Activated CD4-positive, CD25-positive, alpha-beta regulatory T cell treated with anti-CD3 and anti-CD28 coated beads, Interleukin-2, amount 50 U/mL, for 72 hours (primary cell): ENCODE results near the gene INPP5K.
A peak's percentile ranks its signal among the peaks of the same experiment; 100 is the strongest.

Source experiments
- DNase-seq: peaks from one replicate; pipeline ENCODE4 v3.0.0; 2021

Gene INPP5K

GRCh38 chr17:1505586-1505985 lies 10.8 kb downstream of the INPP5K start:
- no peak for DNase-seq

- no peak for DNase-seq
These were observed 11.5 kb downstream of the INPP5K start for GRCh38 chr17:1504866-1505265.

- DNase-seq = no peak
These were observed 12.7 kb downstream of the INPP5K start for GRCh38 chr17:1503699-1504098.

GRCh38 chr17:1498869-1499268 lies 17.5 kb downstream of the INPP5K start:
- DNase-seq = no peak

- DNase-seq = no peak
These were observed 18.2 kb downstream of the INPP5K start for GRCh38 chr17:1498233-1498632.

GRCh38 chr17:1497831-1498230 lies 18.6 kb downstream of the INPP5K start:
- no peak for DNase-seq

- no peak for DNase-seq
These were observed 19.5 kb downstream of the INPP5K start for GRCh38 chr17:1496869-1497268.

GRCh38 chr17:1495265-1495989 lies 21.0 kb downstream of the INPP5K start:
- DNase-seq = no peak

GRCh38 chr17:1494736-1495253 lies 21.6 kb downstream of the INPP5K start:
- no peak for DNase-seq

GRCh38 chr17:1494203-1494602 lies 22.2 kb downstream of the INPP5K start:
- no peak for DNase-seq

- DNase-seq = no peak
These were observed 23.0 kb downstream of the INPP5K start for GRCh38 chr17:1493291-1493980.

- no peak for DNase-seq
These were observed 23.9 kb downstream of the INPP5K start, which contains the start of gene MYO1C for GRCh38 chr17:1492249-1493206. Gene MYO1C, minus strand, starts transcription at chr17:1492686. Its CDS starts 199 bp downstream, at chr17:1492487.

- peak; percentile 57 for DNase-seq
These were observed 24.8 kb downstream of the INPP5K start for GRCh38 chr17:1491443-1492248.

- peak; percentile 70 for DNase-seq
These were observed 25.6 kb downstream of the INPP5K start for GRCh38 chr17:1490643-1491442.

GRCh38 chr17:1488826-1489270 lies 27.6 kb downstream of the INPP5K start:
- no peak for DNase-seq

GRCh38 chr17:1487939-1488825 lies 28.2 kb downstream of the INPP5K start:
- DNase-seq = peak; percentile 69

GRCh38 chr17:1486802-1487695 lies 29.4 kb downstream of the INPP5K start:
- DNase-seq = peak; percentile 61

GRCh38 chr17:1485423-1486376 lies 30.7 kb downstream of the INPP5K start:
- peak; percentile 65 for DNase-seq
